PC-3 (cell line): Measurements from ENCODE around the gene IL20RB. TPM values are rescaled to one million over a fixed set of nuclear protein-coding genes. Genes with fewer than 3 reads are reported as not detected.

ENCODE experiments used
- ATAC-seq: fragments of 200-7000 bp; cut with Tn5 transposase; 2 replicates; pipeline ENCODE4 v1.9.1; 2020; ENCODE audit warnings: mild to moderate bottlenecking, moderate library complexity
- BruUV-seq: library from RNA; stranded (reverse); fragments of 400-500 nt; replicated peaks from 2 replicates; lab custom pipeline; 2021; lab: Mats Ljungman, UMichigan
- CTCF ChIA-PET: fragments of 300-600 bp; sonication (Branson Sonifier 250); formaldehyde crosslinking; loops from one replicate; lab custom pipeline; 2022; ENCODE audit warnings: antibody characterized with exemption; lab: Charles Lee
- POLR2A ChIA-PET: fragments of 300-600 bp; sonication (Branson Sonifier 250); formaldehyde crosslinking; loops from one replicate; lab custom pipeline; 2022; ENCODE audit warnings: antibody characterized with exemption; ENCODE audit not compliant: unreplicated experiment; lab: Charles Lee
- DNase-seq: peaks from one replicate; pipeline ENCODE4 v3.0.0-alpha.2; 2015
- H2AFZ ChIP-seq: fragments of 300-600 bp; sonication (generic); 2 replicates; pipeline ENCODE4 v1.6.0; 2016; ENCODE audit warnings: antibody characterized with exemption, low read length
- H3F3A ChIP-seq: fragments of 300-600 bp; sonication (generic); one replicate; pipeline ENCODE4 v1.6.0; 2017; ENCODE audit warnings: antibody characterized with exemption, low read length, control low read depth, mild to moderate bottlenecking; ENCODE audit not compliant: unreplicated experiment
- H3K27ac ChIP-seq: fragments of 300-600 bp; sonication (generic); 2 replicates; pipeline ENCODE4 v1.5.1; 2016; ENCODE audit warnings: mild to moderate bottlenecking, low read length
- H3K27me3 ChIP-seq: fragments of 300-600 bp; sonication (generic); 2 replicates; pipeline ENCODE4 v1.6.1; 2016; ENCODE audit warnings: low read length, mixed read lengths
- H3K36me3 ChIP-seq: fragments of 300-600 bp; sonication (generic); 2 replicates; pipeline ENCODE4 v1.6.1; 2016; ENCODE audit warnings: low read depth, mixed run types, low read length, mixed read lengths
- H3K4me1 ChIP-seq: fragments of 300-600 bp; sonication (generic); 2 replicates; pipeline ENCODE4 v1.5.1; 2016; ENCODE audit warnings: low read length; ENCODE audit not compliant: insufficient read depth
- H3K4me2 ChIP-seq: fragments of 300-600 bp; sonication (generic); 2 replicates; pipeline ENCODE4 v1.6.0; 2016; ENCODE audit warnings: low read length
- H3K4me3 ChIP-seq: fragments of 300-600 bp; sonication (generic); 2 replicates; pipeline ENCODE4 v1.5.1; 2016; ENCODE audit warnings: mild to moderate bottlenecking, low read length, mixed read lengths
- H3K79me2 ChIP-seq: fragments of 300-600 bp; sonication (generic); 2 replicates; pipeline ENCODE4 v1.6.1; 2017; ENCODE audit warnings: low read length, mixed read lengths
- H3K9ac ChIP-seq: fragments of 300-600 bp; sonication (generic); 2 replicates; pipeline ENCODE4 v1.6.0; 2016; ENCODE audit warnings: mild to moderate bottlenecking, low read length
- H3K9me2 ChIP-seq: fragments of 300-600 bp; sonication (generic); replicated peaks from 2 replicates; pipeline ENCODE4 v1.6.1; 2016; ENCODE audit warnings: mixed run types, low read length, mixed read lengths
- H3K9me3 ChIP-seq: fragments of 300-600 bp; sonication (generic); 2 replicates; pipeline ENCODE4 v1.6.1; 2016; ENCODE audit warnings: low read length, mixed read lengths
- H4K20me1 ChIP-seq: fragments of 300-600 bp; sonication (generic); 2 replicates; pipeline ENCODE4 v1.6.1; 2016; ENCODE audit warnings: low read length, mixed read lengths
- EZH2 ChIP-seq: fragments of 300-600 bp; sonication (generic); IDR thresholded peaks from one replicate; pipeline ENCODE4 v1.6.1; 2017; ENCODE audit warnings: antibody characterized with exemption, mild to moderate bottlenecking, low read length; ENCODE audit not compliant: unreplicated experiment
- EZH2phosphoT487 ChIP-seq: fragments of 300-600 bp; sonication (generic); IDR thresholded peaks from 2 replicates; pipeline ENCODE4 v1.6.1; 2018; ENCODE audit warnings: mild to moderate bottlenecking, antibody characterized with exemption, low read length, borderline replicate concordance
- intact Hi-C: fragments of 100-400 bp; cut with micrococcal nuclease; formaldehyde crosslinking; loops from 2 replicates; pipeline ENCODE4 v1.9.0; 2023
- total RNA-seq: library from RNA; depleted of rRNA; stranded (reverse); fragments of >200 nt; gene quantifications from 2 replicates; pipeline ENCODE4 v1.2.3, GENCODE V29; 2014
- TF ChIP-seq, protein P1 (sequence below): fragments of 300-600 bp; sonication (generic); conservative IDR thresholded peaks from 2 replicates; pipeline ENCODE4 v1.5.1; 2017; ENCODE audit warnings: antibody characterized with exemption, low read depth, mild to moderate bottlenecking, low read length

The IL20RB gene
- total RNA-seq, 1 experiment from 2014 or later, result 0.73 TPM

DNA sequence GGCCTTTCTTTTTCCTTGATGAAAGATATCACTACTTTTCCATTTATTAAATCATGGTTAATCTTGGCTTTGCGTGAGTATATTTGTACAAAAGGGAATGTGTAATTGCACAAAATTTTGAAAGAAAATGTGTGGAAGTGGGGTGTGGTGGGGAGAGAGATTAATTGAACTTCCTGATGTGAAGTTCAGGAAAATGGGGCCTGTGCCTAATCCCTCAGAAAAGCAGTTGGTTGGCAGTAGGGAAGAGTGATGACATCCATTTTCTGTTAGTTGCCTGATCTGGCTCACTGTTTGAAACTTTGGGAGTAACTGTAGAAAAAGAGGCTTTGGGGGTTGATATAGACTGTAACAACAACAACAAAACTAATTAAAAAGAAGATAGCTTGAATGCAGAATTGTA lies 10.8 kb upstream of the IL20RB start:
- Histone ChIP-seq H3K79me2 (no peaks in the 10 kb centered on the region), H3F3A (no peaks in the 10 kb centered on the region), H2AFZ (no peak overlapping the region), H3K36me3 (peaks cover 5% of the 10 kb centered on the region; the same call in 1 of the 2 replicates), H3K4me3 (no peak overlapping the region), H3K27ac (no peak overlapping the region), H3K4me2 (no peak overlapping the region), H3K9ac (no peak overlapping the region), H3K9me3 (no peaks in the 10 kb centered on the region), H3K27me3 (no peaks in the 10 kb centered on the region), H3K4me1 (no peaks in the 10 kb centered on the region), H4K20me1 (no peaks in the 10 kb centered on the region), H3K9me2 (no peaks in the 10 kb centered on the region)
- ChIA-PET CTCF (no interaction called here), POLR2A (no interaction called here)
- intact Hi-C loops, result no loop called here
- DNase-seq, result no peak
- no peak for ATAC-seq
- no TSS peak for BruUV-seq
- TF ChIP-seq EZH2 (no peak), EZH2phosphoT487 (no peak)
- TF ChIP-seq, protein P1, sequence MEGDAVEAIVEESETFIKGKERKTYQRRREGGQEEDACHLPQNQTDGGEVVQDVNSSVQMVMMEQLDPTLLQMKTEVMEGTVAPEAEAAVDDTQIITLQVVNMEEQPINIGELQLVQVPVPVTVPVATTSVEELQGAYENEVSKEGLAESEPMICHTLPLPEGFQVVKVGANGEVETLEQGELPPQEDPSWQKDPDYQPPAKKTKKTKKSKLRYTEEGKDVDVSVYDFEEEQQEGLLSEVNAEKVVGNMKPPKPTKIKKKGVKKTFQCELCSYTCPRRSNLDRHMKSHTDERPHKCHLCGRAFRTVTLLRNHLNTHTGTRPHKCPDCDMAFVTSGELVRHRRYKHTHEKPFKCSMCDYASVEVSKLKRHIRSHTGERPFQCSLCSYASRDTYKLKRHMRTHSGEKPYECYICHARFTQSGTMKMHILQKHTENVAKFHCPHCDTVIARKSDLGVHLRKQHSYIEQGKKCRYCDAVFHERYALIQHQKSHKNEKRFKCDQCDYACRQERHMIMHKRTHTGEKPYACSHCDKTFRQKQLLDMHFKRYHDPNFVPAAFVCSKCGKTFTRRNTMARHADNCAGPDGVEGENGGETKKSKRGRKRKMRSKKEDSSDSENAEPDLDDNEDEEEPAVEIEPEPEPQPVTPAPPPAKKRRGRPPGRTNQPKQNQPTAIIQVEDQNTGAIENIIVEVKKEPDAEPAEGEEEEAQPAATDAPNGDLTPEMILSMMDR, result no peak

DNA sequence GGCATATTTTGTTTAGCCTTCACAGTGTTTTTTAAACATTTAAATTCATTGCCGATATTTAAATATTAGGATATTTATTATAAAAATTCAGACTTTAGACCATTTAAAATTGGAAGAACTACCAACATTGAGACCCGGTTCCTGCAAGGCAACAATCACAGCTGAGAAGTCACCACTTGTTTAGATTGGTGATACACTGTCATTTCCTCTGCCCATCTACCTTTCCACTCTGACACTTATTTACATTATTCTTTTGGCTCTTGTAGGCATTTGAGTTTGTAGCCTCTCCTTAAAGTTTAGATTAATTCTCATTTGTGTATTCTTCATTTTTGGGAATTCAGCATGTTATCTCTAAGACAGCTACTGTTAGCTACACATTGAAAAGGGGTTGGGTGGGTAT lies 10.3 kb upstream of the IL20RB start:
- DNase-seq (no peak), ATAC-seq (no peak)
- Histone ChIP-seq H2AFZ (no peak overlapping the region), H3F3A (no peaks in the 10 kb centered on the region), H3K9me2 (no peaks in the 10 kb centered on the region), H3K36me3 (peaks cover 5% of the 10 kb centered on the region; the same call in 1 of the 2 replicates), H3K9ac (no peak overlapping the region), H3K4me2 (no peak overlapping the region), H3K4me1 (no peaks in the 10 kb centered on the region), H4K20me1 (no peaks in the 10 kb centered on the region), H3K4me3 (no peak overlapping the region), H3K27ac (no peak overlapping the region), H3K79me2 (no peaks in the 10 kb centered on the region), H3K27me3 (no peaks in the 10 kb centered on the region), H3K9me3 (no peaks in the 10 kb centered on the region)
- ChIA-PET POLR2A (no interaction called here), CTCF (no interaction called here)
- no TSS peak for BruUV-seq
- TF ChIP-seq, protein P1, result no peak
- TF ChIP-seq EZH2phosphoT487 (no peak), EZH2 (no peak)
- intact Hi-C loops, result no loop called here

DNA sequence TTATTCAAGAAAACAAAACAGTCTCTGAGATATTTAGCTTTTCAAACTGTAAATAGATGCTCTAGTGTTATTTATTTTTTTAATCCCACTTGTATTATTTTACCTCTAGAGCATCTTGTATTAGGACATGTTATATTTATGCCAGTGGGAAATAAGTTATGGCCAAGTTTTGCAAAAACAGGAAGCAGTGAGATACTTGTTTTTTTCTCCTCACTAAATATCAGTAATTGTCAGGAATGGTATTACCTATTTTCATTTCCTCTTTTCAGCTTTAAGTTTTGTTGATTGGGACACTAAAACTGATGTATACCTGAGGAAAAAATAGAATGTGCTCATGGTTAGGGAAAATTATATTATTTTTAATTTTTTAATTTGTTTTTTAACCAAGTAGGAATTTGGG lies 8.6 kb upstream of the IL20RB start:
- ATAC-seq, result no peak
- Histone ChIP-seq H3K4me1 (no peaks in the 10 kb centered on the region), H3K79me2 (no peaks in the 10 kb centered on the region), H4K20me1 (no peaks in the 10 kb centered on the region), H3K9me2 (no peaks in the 10 kb centered on the region), H3K9me3 (no peaks in the 10 kb centered on the region), H3K4me3 (no peak overlapping the region), H3K4me2 (no peak overlapping the region), H3K36me3 (peaks cover 5% of the 10 kb centered on the region; the same call in 1 of the 2 replicates), H3K27ac (no peak overlapping the region), H3F3A (no peaks in the 10 kb centered on the region), H3K9ac (no peak overlapping the region), H3K27me3 (no peaks in the 10 kb centered on the region), H2AFZ (no peak overlapping the region)
- CTCF ChIA-PET, result no interaction called here
- intact Hi-C loops, result loop anchor here (1.0 kb wide), 1 partner anchor 64 kb away; no protein-coding TSS in a partner anchor
- POLR2A ChIA-PET, result no interaction called here
- TF ChIP-seq, protein P1, result no peak
- TF ChIP-seq EZH2phosphoT487 (no peak), EZH2 (no peak)
- BruUV-seq, result no TSS peak
- DNase-seq, result no peak
